Posterior vena cava (tissue), 2 donors: Measurements from ENCODE around the gene POPDC3. TPM values are rescaled to one million over a fixed set of nuclear protein-coding genes. Genes with fewer than 3 reads are reported as not detected.
"Not testable (repeated sequence)": the region's sequence is repeated elsewhere in the genome, so short reads cannot be mapped to it uniquely, and the experiment has no call there.

Source experiments
- DNase-seq: peaks from one replicate; pipeline ENCODE4 v3.0.0-alpha.2; 2020; ENCODE audit warnings: low spot score
- intact Hi-C, 2 donors: fragments of 100-400 bp; cut with DNase I; formaldehyde crosslinking; loops; one replicate each; pipeline versions ENCODE4 v1.14.1 to v1.14.2; 2022 to 2023
- long read RNA-seq, 2 donors: library from polyadenylated mRNA; unstranded; transcript quantifications; one replicate each; pipeline ENCODE4 v2.0.0, GENCODE V29; 2020 to 2021
- total RNA-seq, 2 donors: library from RNA; stranded (reverse); fragmentation: NEBNext Ultra II Directional; extraction: Animal tissue kit (Norgen Biotek cat#: 25700); gene quantifications; one replicate each; pipeline ENCODE4 v1.2.1, GENCODE V29; 2021
- donor health status: DM: yes; HTN: yes; CAD: no.
- donor health status: DM: yes; HTN: yes; CAD: no.

POPDC3 gene
- total RNA-seq, result not detected
- long read RNA-seq, donor 1, result 0 reads
- long read RNA-seq, donor 2, result 0 reads

- no peak for DNase-seq
- intact Hi-C loops, result no loop called here
These were observed at the start of gene POPDC3 for GRCh38 chr6:105179244-105180065. Gene POPDC3 (minus strand): TSS chr6:105180014. CDS start chr6:105161909, 18,105 bp downstream.

- intact Hi-C loops, result no loop called here
- no peak for DNase-seq
These were observed 47.5 kb upstream of the POPDC3 start for GRCh38 chr6:105227295-105227767.

GRCh38 chr6:105226598-105227294 lies 46.9 kb upstream of the POPDC3 start:
- intact Hi-C loops, result no loop called here
- DNase-seq, result no peak

GRCh38 chr6:105223242-105223641 lies 43.4 kb upstream of the POPDC3 start:
- intact Hi-C loops, result no loop called here
- no peak for DNase-seq

GRCh38 chr6:105221219-105221618 lies 41.4 kb upstream of the POPDC3 start:
- intact Hi-C loops, DNase-seq: not testable (repeated sequence)

- no peak for DNase-seq
- intact Hi-C loops, result no loop called here
These were observed 40.4 kb upstream of the POPDC3 start for GRCh38 chr6:105220186-105220585.

- DNase-seq, intact Hi-C loops: not testable (repeated sequence)
These were observed 39.4 kb upstream of the POPDC3 start for GRCh38 chr6:105219218-105219617.

- no peak for DNase-seq
- intact Hi-C loops, result no loop called here
These were observed 35.7 kb upstream of the POPDC3 start for GRCh38 chr6:105215506-105215905.

- intact Hi-C loops, result no loop called here
These were observed 34.9 kb upstream of the POPDC3 start for GRCh38 chr6:105214668-105215067.

GRCh38 chr6:105213272-105213671 lies 33.5 kb upstream of the POPDC3 start:
- intact Hi-C loops, result no loop called here
- DNase-seq, result no peak

More at GRCh38 chr6:105214668-105215067, 34.9 kb upstream of the POPDC3 start:
- DNase-seq, result no peak

- no peak for DNase-seq
- intact Hi-C loops, result no loop called here
These were observed 32.8 kb upstream of the POPDC3 start for GRCh38 chr6:105212587-105212986.

- intact Hi-C loops, result no loop called here
- no peak for DNase-seq
These were observed 32.0 kb upstream of the POPDC3 start for GRCh38 chr6:105211831-105212230.

GRCh38 chr6:105210932-105211531 lies 31.2 kb upstream of the POPDC3 start:
- intact Hi-C loops, result no loop called here
- DNase-seq, result no peak

GRCh38 chr6:105209950-105210706 lies 30.3 kb upstream of the POPDC3 start:
- DNase-seq, result no peak
- intact Hi-C loops, result no loop called here

GRCh38 chr6:105207524-105208269 lies 27.9 kb upstream of the POPDC3 start:
- DNase-seq, result no peak

GRCh38 chr6:105204768-105205167 lies 25.0 kb upstream of the POPDC3 start:
- no peak for DNase-seq
- intact Hi-C loops, result no loop called here

More at GRCh38 chr6:105207524-105208269, 27.9 kb upstream of the POPDC3 start:
- intact Hi-C loops, result no loop called here

GRCh38 chr6:105204331-105204730 lies 24.5 kb upstream of the POPDC3 start:
- no peak for DNase-seq
- intact Hi-C loops, result no loop called here

GRCh38 chr6:105202486-105202885 lies 22.7 kb upstream of the POPDC3 start:
- intact Hi-C loops, result no loop called here
- DNase-seq, result no peak
